GM12891 (cell line): ENCODE results near the gene DCP1B.

Source experiments
- PAX5 ChIP-seq: IDR thresholded peaks from 2 replicates; pipeline ENCODE4 v1.6.1; 2011; ENCODE audit warnings: low read length, moderate library complexity, mild to moderate bottlenecking; ENCODE audit not compliant: insufficient read depth, severe bottlenecking
- POLR2A ChIP-seq: IDR thresholded peaks from 2 replicates; pipeline ENCODE4 v1.6.1; 2011; ENCODE audit warnings: low read depth, low read length, control low read depth
- POLR2AphosphoS5 ChIP-seq: IDR thresholded peaks from 2 replicates; pipeline ENCODE4 v1.6.1; 2011; ENCODE audit warnings: low read depth, low read length, control low read depth

DNA sequence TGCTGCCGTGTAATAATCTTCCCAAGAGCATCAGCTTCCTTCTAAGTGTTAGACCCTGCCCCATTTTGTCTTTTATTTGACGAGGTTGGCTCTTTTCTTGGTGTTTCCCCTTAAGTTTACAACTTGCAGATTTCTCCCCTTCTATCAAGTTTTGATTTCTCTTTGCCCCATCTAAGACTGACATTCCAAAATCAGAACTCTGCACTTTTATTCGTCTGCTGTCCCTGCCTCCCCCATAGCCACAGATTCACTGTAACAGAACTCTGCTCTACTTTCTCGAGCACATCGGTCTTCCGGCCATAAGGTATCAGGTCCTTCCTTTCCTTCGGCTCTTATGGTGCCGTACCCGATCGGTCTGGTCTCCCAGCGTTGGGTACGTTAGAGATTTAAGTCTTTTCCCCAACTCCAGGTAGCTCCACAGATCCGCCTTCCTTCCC, 563 bp downstream of the DCP1B start:
- TF ChIP-seq POLR2AphosphoS5 = no peak; the same call in 1 of the 2 replicates
- TF ChIP-seq POLR2A = no peak; the same call in 1 of the 2 replicates
- TF ChIP-seq PAX5 = no peak
